Vagina (tissue), 2 donors: ENCODE measurements around the gene COL5A2.

ENCODE experiments used
- CTCF ChIP-seq, 3 experiments: fragments of 450-650 bp in 2 of 3; fragments of 200-600 bp in 1 of 3; sonication (generic) in 1 of 3; IDR thresholded peaks; one replicate each; pipeline ENCODE4 v1.5.1; 2017 to 2019; ENCODE audit warnings: antibody characterized with exemption in 3 of 3, mild to moderate bottlenecking in 2 of 3, moderate library complexity in 2 of 3
- POLR2A ChIP-seq, 2 donors: fragments of 450-650 bp; IDR thresholded peaks; one replicate each; pipeline ENCODE4 v1.6.1; 2017; ENCODE audit warnings: antibody characterized with exemption in 2 of 2, mild to moderate bottlenecking in 2 of 2, moderate library complexity in 2 of 2

GRCh38 chr2:189066037-189066436 lies 113.5 kb downstream of the COL5A2 start:
- TF ChIP-seq CTCF (IDR thresholded peaks at IDR 0.05) (no peak), POLR2A (IDR thresholded peaks at IDR 0.05) (no peak)
